ENCODE results near the gene EP400.

EP400 gene

DNA sequence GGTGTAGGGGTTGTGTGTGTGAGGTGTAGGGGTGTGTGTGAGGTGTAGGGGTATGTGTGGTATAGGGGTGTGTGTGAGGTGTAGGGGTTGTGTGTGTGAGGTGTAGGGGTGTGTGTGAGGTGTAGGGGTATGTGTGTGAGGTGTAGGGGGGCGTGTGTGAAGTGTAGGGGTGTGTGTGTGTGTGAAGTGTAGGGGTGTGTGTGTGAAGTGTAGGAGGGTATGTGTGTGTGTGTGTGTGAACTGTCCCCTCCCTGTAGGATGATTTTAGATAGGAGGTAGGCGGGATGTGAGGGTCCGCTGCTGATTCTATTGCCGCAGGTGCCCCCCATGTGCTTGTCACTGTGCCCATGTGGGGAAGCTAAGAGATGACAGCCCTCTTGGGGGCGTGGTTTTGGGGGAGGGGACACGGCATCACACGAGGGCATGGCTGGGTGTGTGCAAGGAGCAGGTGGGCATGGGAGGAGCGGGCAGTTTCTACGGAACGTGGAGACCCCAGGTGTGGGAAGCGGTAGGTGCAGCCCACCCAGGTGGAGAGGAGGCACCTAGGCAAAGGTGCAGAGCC is 105.9 kb downstream of the EP400 start:
- DNase-seq (ENCODE audit: low read depth): no peak
- H3K4me3 ChIP-seq (ENCODE audit: low read depth, low read length): no peak overlapping the region

DNA sequence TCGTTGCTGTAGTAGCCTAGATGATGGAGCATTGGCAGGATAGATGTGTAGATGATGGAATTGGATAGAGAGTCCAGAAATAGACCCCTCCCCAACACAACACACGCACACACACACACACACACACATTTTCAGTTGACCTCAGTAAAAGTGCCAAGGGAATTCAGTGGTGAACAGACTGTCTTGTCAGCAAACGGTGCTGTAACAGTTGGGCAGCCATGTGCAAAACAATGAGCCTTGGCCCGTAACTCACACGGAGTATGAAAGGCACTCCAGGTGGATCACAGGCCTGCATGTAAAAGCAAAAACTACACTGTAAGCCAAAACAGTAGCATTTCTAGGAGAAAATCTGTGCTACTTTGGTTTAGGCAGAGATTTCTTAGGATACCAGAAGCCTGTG is 106.6 kb downstream of the EP400 start:
- DNase-seq (ENCODE audit: low read depth): no peak
- no peak overlapping the region for H3K4me3 ChIP-seq (ENCODE audit: low read depth, low read length)

DNA sequence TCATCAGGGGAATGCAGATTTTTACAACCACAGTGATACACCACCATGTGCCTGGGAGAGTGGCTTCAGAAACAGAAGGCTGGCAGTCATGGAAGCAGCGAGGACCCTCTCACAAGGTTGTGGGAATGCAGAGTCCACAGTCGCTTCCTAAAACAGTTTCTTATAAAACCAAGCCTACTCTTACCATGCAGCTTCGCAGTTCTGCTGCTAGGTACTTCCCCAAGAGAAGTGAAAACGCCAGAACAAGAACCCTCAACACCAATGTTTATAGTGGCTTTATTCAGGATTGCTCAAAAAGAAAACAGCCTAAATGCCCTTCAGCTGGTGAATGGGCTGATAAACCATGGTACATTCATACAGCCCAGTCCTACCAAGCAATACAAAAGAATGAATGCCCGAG is 107.2 kb downstream of the EP400 start:
- no peak for DNase-seq (ENCODE audit: low read depth)

DNA sequence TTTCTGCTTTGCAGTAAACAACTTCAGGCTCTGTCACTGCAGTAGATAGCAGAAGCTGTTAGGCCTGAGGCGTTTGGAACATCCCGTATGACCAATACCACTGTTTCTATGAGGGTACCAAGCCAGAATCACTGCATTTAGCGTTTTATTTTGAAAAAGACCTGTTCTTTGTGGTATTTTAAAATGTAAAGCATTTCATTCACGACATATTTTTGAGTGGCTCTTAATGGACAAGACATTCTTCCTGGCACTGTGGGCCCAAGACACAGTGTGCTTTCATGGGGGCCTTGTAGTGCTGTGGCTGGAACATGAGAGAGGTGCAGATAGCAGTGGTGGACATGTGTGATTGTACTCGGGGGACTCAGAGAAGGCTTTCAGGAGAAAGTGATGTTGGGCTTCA is 107.9 kb downstream of the EP400 start:
- H3K4me3 ChIP-seq (ENCODE audit: low read depth, low read length): no peak overlapping the region
- no peak for DNase-seq (ENCODE audit: low read depth)

More for the DNA sequence above, 107.2 kb downstream of the EP400 start:
- no peak overlapping the region for H3K4me3 ChIP-seq (ENCODE audit: low read depth, low read length)

DNA sequence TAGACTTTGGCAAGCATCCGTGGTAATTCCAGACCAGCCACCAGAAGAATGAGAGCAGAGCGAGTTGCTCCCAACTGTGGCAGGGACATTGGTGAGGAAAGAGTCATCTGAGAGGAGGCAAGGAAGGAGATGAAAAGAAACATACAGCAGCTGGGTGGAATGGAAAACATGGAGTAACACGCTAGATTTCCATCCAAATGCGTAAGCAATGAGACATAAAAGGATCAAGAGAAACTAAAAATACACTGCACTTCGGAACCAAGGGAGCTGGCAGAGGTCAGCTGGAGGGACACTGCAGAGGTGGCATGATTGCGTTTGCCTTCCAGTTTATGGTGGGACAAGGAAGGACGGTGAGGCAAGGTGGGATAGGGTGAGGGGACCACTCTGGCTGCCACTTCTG is 111.5 kb downstream of the EP400 start:
- H3K4me3 ChIP-seq (ENCODE audit: low read depth, low read length): no peak overlapping the region
- DNase-seq (ENCODE audit: low read depth): no peak

DNA sequence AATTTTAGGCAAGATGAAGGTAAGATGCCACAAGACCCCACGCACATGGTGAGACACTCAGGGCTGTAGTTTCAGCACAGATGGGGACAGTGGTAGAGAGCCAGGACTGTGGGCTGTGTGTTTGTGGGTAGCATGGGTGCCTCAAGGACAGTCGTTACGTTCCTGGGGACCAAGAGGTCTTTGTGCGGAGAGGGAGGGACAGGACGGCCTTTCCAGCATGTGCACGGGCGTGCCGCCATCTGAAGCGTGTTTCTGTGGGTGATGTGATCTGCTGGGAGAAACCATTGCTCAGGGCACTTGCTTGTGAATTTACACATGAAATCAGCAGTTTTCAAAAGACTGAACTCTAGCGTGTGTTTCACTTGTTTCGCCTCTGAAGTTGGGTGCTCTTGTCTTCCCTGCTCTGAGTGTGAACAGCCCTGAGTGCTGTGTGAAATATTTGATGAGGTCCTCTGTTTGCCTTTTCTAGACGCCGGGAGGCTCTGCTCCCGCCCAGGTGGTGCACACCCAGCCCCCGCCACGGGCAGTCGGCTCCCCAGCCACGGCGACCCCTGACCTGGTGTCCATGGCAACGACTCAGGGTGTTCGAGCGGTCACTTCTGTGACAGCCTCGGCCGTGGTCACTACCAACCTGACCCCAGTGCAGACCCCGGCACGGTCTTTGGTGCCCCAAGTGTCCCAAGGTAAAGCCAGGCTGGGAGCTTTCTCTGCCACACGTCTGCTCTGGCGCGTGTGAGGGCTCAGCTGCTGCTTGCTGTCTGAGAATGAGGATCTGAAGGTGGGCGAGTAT is 112.1 kb downstream of the EP400 start:
- H3K4me3 ChIP-seq (ENCODE audit: low read depth, low read length): no peak overlapping the region
- DNase-seq (ENCODE audit: low read depth): no peak

DNA sequence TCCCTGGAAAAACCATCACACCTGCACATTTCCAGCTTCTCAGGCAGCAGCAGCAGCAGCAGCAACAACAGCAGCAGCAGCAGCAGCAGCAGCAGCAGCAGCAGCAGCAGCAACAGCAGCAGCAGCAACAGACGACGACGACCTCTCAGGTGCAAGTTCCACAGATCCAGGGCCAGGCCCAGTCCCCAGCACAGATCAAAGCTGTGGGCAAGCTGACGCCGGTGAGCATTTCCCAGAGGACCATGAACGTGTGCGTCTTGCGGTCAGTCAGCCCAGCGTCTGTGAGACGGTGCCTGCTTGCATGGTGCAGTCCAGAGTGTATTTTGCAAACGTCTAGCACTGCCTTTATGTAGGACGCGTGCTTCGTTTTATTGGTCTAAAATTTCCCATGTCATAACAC is 112.7 kb downstream of the EP400 start:
- no peak for DNase-seq (ENCODE audit: low read depth)
- H3K4me3 ChIP-seq (ENCODE audit: low read depth, low read length): no peak overlapping the region

DNA sequence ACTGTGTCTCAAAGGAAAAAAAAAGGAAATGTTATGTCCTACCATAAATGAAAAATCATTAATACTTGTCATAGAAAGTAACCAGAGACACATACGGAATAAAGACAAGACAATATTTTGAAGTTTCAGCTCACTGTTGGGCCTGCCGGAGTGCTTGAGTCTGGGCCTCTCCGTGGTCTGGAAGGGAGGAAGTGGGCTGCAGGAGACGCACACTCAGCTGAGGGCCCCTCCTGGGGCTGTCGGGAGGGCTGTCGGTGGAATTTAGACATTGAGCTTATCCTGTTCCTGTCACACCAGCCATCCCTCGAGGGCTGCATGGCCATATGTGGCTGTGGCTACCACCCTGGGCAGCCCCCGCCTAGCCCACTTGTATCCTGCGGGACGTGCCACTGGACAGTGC is 113.7 kb downstream of the EP400 start:
- H3K4me3 ChIP-seq (ENCODE audit: low read depth, low read length): no peak overlapping the region
- no peak for DNase-seq (ENCODE audit: low read depth)

DNA sequence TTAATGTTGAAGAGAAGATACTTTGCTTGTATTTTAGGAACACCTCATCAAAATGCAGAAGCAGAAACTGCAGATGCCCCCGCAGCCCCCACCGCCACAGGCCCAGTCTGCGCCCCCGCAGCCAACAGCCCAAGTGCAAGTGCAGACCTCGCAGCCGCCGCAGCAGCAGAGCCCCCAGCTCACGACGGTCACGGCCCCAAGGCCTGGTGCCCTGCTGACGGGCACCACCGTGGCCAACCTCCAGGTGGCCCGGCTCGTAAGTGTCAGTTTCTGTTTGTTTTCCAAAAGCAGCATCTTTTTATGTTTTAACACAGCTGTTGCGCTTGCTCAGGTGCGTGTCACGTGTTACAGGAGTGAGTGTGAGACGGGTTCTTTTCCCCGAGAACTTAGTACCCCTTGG is 114.9 kb downstream of the EP400 start:
- H3K4me3 ChIP-seq (ENCODE audit: low read depth, low read length): no peak overlapping the region

DNA sequence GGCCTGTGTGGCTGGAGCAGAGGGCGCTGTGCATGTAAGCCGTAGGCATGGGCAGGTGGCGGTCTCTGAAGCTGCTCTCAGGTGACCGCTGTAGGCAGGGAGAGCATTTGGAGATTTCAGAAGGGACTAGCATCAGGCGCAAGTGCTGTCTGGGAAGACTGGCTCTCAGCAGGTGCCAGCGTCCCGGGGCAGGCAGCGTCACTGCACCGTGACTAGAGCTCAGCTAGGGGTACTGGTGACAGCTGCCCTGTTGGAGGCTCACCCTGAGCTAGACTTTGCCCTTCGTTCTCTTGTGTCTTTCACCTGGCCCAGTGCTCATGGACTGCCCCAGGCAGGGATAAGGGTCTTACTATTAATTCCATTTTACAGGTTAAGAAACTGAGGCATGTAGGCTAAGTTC is 115.5 kb downstream of the EP400 start:
- H3K4me3 ChIP-seq (ENCODE audit: low read depth, low read length): no peak overlapping the region
- no peak for DNase-seq (ENCODE audit: low read depth)

More for the DNA sequence above, 114.9 kb downstream of the EP400 start:
- no peak for DNase-seq (ENCODE audit: low read depth)

DNA sequence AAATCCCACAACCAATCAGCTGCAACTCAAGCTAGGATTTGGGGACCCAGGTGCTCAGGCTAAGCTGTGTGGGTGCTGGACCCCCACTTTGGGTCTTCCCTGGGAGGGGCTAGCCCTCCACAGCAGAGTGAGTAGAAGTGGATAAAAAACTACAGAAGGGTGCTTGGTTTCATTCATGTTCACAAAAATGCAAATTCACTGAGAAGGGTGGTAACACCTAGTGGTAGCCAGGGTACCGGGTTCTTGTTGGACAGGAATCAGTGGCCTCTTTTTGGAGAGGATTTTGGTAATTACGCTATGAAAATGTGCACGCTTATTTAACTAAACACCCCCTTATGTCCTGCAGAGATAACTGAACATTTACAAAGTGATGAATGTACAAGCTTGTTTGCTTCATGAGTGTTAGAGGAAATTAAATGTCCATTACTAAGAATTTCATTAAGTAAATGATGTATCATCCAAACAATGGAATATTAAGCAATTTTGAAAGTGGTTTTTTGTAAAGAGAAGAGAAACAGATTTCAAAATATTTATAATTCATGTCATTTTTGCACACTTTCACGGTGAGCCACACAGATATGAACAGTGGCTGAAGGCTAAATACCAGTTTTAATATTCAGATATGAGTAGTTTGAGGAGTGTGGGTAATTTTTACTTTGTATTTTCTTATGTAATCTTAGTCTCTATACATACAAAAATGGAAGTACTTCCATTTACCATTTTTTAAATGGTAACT is 116.0 kb downstream of the EP400 start:
- no peak overlapping the region for H3K4me3 ChIP-seq (ENCODE audit: low read depth, low read length)
- no peak for DNase-seq (ENCODE audit: low read depth)

DNA sequence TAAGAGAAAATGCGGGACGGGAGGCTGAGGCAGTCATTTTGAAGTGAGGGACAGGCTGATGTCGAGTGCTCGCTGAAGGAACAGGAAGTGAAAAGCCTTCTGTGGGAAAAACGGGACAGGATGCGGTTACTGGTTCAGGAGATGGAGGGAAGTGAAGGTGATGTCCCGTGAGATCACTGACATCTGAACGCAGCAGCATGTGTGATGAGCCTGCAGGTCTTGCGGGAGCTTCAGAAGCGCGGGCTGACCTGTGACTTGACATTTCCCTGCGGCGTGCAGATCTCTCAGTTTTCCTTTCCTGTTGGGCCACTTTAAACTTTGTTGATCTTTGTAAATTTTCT is 116.6 kb downstream of the EP400 start:
- DNase-seq (ENCODE audit: low read depth): no peak
- no peak overlapping the region for H3K4me3 ChIP-seq (ENCODE audit: low read depth, low read length)

DNA sequence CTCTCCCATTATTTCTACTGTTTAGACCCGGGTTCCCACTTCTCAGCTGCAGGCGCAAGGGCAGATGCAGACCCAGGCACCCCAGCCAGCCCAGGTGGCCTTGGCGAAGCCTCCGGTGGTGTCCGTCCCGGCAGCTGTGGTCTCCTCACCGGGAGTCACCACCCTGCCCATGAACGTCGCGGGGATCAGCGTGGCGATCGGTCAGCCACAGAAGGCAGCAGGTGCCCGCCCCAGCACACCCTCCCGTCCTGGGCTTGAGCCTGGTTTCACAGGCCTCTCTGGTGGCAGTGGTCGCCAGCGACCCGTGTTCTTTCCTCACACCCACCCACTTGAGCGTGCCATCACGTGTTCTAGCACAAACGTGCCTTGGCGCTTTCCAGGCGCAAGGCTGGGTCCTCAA is 117.0 kb downstream of the EP400 start:
- H3K4me3 ChIP-seq (ENCODE audit: low read depth, low read length): no peak overlapping the region
- no peak for DNase-seq (ENCODE audit: low read depth)

DNA sequence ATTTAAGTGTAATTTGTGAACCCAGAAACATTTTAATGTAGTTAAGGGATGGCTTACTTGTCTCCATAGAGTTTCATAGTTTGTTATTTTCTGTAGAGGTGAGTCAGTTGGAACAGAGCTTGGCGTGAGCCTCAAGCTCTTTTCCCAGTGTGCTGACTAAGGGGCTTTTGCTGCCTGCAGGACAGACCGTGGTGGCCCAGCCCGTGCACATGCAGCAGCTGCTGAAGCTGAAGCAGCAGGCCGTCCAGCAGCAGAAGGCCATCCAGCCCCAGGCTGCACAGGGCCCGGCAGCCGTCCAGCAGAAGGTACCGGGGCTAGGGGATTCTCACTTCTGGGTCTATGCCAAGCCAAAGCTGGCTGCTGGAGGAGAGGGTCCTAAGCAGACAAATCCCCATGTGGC is 117.4 kb downstream of the EP400 start:
- H3K4me3 ChIP-seq (ENCODE audit: low read depth, low read length): no peak overlapping the region
- DNase-seq (ENCODE audit: low read depth): no peak

DNA sequence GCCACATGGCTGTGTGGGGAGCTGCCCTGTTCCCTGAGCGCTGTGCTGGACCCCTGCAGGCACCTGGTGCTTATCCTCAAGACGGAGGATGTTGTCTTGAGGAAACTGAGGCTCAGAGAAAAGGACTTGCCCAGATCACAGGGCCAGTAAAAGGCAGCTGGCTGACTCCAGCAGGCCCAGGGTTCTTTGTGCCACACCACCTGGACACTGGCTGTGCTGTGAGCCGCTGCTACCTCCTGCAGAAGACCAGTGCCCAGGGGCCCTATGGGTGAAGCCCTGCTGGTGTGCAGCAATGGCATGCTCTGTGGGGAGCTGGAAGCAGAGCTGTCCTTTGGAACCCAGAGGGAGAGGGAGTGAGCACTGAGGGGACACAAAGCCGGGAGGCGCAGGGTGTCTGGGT is 118.5 kb downstream of the EP400 start:
- DNase-seq (ENCODE audit: low read depth): no peak
- no peak overlapping the region for H3K4me3 ChIP-seq (ENCODE audit: low read depth, low read length)

DNA sequence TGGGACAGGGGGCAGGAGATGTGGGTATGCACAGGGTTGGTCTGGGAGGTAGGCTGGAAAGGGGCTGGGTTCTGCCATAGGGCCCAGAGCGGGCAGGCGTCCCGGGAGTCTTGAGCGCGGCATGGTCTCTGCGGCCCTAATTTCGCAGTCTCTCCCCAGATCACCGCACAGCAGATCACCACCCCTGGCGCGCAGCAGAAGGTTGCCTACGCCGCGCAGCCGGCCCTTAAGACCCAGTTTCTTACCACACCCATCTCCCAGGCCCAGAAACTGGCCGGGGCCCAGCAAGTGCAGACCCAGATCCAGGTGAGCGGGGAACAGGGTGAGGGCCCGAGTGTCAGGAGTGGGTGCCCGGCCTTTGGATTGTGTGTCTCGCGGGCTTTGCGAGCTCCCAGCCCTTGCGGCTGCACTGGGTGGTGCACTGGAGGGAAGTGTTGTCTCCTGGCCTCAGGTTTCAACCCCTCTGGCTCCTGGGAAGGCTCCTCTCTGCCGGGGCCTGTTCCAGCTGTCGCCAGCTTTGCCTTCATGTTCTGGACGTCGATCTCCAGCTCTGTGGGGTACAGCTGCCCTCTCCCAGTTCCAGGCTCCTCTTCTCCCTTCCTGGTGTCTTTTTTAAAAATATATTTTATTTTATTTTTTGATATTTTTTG is 119.7 kb downstream of the EP400 start:
- no peak for DNase-seq (ENCODE audit: low read depth)

DNA sequence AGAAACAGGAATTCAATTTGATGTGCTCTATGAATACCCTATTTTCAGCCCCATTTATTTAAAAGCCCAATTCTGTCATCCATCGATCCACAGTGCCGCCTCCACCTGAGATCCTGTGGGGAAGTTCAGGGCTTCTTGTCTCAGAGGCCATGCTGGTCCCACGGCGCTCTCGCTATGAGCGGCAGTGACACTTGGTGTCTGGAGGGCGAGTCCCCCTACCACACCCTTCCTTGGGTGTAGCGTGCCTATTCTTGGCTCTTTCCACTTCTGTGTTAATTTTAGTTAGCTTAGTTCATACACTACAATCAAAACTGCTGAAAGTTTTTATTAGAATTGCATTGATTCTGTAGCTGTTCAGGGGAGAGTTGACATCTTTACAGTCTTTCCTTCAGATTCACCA is 120.6 kb downstream of the EP400 start:
- DNase-seq (ENCODE audit: low read depth): no peak
- no peak overlapping the region for H3K4me3 ChIP-seq (ENCODE audit: low read depth, low read length)

More for the DNA sequence above, 119.7 kb downstream of the EP400 start:
- no peak overlapping the region for H3K4me3 ChIP-seq (ENCODE audit: low read depth, low read length)

DNA sequence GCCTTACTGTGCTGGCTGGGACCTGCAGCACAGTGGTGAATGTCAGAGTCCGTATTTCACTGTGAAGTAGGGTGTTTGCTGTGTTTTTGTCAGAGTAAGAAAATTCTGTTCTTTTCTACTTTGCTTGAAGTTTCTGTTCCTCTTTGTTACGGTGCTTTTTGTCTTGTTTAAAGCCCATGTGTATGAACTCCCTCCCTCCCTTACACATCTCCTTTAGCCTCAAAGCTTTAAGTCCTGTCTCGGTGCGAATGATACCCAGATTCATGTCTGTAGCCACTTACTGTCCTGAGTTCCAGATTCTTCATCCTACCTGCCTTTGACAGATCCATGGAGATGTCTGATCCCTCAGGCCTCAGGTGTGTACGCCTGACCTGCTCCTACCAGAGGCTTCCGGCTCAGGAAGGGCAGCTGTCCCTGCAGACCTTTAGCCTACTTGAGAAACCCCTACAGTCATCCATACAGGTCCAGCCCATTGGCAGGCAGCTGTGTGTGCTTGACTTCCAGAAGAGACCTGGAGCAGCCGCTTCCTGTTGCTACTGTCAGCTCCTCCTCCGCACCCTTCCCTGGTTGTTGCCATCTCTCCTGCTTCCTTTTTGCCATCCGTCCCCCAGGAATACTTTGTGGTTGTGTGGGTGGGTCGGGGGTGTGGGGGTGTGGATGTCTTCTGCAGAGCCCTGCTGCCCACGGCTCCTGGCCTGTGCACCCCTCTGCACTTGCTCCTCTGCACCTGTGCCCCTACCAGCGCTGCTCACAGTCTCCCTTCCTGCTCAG is 121.5 kb downstream of the EP400 start:
- DNase-seq (ENCODE audit: low read depth): no peak
- H3K4me3 ChIP-seq (ENCODE audit: low read depth, low read length): no peak overlapping the region

DNA sequence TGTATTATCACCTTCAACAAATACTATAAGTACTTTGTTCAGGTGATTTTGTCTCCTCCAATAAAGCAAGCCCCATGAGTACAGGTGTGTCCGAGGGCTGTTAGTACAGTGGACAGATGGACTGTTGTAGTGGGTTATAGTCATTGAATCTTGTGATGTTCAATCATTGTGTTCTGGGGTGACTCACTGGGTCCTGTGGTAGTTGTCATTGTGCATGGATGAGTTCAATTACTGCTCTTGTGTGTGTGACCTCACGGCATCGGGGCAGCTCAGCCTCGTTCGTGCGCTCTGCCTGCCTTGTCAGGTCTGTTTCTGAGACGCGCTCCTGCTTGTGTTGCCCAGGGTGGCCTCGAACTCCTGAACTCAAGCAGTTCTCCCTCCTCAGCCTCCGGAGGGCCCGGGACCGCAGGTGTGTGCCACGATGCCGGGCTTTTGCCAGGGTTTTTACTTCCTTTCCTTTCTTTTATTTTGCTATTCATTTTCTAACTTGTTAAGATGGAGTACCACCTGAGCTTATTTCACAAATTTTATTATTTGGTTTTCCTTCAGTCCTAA is 122.2 kb downstream of the EP400 start:
- no peak for DNase-seq (ENCODE audit: low read depth)
- H3K4me3 ChIP-seq (ENCODE audit: low read depth, low read length): no peak overlapping the region
